Measurements from ENCODE around the gene RASSF1. TPM values are rescaled to one million over a fixed set of nuclear protein-coding genes. Genes with fewer than 3 reads are reported as not detected.
A peak's percentile ranks its signal among the peaks of the same experiment; 100 is the strongest.
"Not testable (repeated sequence)": the region's sequence is repeated elsewhere in the genome, so short reads cannot be mapped to it uniquely, and the experiment has no call there.

RASSF1 gene
- polyA plus RNA-seq, 4 donors, result 16.7 to 22.7 (median 21.2) TPM

GRCh38 chr3:50325497-50326181 lies 15.0 kb downstream of the RASSF1 start:
- DNase-seq (ENCODE audit: low read depth in 4 of 4, low spot score in 2 of 4), result no peak

- no peak for DNase-seq (ENCODE audit: low read depth in 4 of 4, low spot score in 2 of 4)
Measured at GRCh38 chr3:50325113-50325480, 15.5 kb downstream of the RASSF1 start.

DNA sequence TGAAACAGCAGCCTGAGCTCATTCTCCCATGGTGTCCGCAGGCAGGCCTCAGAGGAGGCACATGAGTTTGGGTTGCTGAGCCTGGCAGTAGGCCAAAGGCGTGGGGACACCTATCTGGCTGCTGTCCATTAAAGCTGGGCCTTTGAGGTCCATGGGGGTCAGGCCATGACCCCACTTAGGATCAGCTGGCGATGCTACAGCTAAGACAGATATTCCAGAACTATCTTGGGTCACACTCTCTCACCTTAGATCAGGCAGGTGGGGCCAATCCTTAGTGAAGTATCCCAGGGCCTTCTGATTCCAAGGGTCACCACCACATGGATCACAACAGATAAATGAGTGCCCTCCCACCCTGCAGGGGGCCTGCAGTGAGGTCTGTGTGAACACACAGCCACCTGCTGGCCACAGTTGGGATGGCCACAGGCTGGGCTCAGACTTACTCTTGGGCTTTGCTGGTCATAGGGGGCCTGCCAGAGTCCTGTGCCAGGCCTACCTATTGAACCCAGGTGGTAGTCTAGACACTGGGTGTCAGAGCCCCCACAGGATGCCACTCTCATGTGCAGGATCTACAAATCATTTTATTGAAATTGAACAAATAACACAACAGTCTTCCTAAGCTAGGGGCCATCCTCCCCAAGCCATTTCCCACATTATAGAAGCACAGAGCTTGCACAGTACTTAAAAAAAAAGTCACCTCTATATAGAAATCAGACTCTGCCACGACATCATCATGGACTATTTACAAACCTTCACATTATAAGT lies 16.1 kb downstream of the RASSF1 start:
- no peak for DNase-seq (ENCODE audit: low read depth in 4 of 4, low spot score in 2 of 4)

DNA sequence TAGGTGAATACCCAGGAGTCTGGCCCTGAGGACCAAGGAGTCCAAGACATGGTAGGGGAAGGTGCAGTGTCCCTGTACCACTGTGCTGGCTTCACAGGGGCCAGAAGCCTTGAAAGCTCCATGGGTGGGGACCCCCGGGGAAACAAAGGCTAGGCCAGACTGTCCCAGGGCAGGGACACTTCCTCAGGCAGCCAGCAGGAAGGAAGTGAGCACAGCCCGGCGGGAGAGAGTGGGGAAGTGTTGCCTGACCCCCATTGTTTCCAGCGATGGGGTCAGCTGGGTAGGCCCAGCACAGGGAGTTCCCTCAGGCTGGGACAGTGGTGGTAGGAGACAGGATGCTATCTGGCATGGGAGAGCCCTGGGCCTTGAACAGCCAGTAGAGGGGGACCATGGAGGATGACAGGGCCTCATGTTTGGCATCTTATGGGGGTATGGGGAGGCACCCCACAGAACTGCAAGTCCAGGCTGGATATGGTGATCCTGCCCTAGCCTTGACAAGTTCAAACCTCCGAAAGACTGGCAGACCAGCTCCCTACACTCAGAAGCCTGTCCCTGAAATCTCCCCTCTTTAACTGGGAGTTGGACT lies 16.9 kb downstream of the RASSF1 start:
- DNase-seq (ENCODE audit: low read depth in 4 of 4, low spot score in 2 of 4), result no peak

DNA sequence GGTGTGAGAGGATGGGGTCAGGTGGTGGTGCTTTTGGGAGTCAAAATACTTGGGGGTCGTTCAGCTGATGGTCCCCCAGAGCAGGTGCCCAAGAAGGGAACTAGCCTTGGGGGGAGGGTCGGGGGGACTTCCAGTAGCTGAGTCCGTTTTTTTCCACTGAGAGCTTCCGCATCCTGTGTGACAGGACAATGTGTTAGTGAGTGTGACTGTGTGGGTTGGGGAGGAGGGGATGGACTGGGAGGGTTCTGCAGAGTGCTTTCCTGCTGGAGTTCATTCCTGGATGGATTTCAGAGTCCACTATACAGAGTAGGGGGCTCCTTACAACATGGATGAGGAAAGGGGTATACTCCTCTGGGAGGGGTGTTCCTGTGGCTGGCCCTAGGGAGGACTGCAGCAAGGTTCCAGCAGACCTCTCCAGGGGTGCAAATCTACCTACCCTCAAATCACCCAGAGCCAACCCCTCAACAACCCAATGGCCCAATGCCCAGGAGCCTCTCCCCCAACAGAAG lies 17.5 kb downstream of the RASSF1 start:
- DNase-seq (ENCODE audit: low read depth in 4 of 4, low spot score in 2 of 4), result no peak

DNA sequence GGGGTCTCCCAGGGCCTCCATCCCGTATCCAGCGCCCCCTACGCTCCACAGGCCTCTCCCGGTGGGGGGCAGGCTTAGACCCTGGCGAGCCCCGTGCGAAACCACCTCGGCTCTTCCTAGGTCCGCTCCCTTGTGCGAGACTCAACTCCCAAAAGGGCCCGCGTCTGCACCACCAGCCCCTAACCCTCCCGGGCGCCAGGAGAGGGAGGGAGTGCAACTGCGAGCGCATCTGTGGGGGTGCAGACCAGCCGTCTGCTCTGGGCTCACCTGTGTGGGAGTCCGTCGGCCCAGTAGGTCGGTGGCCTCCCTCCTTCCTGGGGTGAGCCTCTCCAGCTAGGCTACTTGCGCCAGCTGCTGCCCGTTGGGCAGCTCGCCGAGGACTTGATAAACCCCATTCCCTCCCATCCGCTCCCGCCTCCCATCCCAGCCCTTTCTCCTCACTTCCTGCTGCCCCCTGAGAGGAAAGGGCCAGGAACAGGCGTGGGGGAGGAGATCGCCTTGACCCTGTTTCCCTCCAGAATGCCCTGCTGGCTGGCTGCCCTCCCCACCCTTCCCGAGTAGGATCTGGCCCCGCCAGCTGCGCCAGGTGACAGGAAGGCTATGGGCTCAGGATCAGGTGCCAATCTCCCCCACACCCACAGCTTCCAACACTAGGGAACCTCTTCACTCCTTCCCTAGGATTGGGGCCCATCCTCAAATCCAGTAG lies 18.1 kb downstream of the RASSF1 start, which contains the start of gene HYAL2:
Gene HYAL2, minus strand, starts transcription at position 360 of the 706 bp plus-strand sequence. CDS start 2,256 bp downstream, outside the sequence.
- DNase-seq (ENCODE audit: low read depth in 4 of 4, low spot score in 2 of 4), result no peak

- no peak for DNase-seq (ENCODE audit: low read depth in 4 of 4, low spot score in 2 of 4)
Measured at GRCh38 chr3:50322115-50322385, 18.6 kb downstream of the RASSF1 start.

DNA sequence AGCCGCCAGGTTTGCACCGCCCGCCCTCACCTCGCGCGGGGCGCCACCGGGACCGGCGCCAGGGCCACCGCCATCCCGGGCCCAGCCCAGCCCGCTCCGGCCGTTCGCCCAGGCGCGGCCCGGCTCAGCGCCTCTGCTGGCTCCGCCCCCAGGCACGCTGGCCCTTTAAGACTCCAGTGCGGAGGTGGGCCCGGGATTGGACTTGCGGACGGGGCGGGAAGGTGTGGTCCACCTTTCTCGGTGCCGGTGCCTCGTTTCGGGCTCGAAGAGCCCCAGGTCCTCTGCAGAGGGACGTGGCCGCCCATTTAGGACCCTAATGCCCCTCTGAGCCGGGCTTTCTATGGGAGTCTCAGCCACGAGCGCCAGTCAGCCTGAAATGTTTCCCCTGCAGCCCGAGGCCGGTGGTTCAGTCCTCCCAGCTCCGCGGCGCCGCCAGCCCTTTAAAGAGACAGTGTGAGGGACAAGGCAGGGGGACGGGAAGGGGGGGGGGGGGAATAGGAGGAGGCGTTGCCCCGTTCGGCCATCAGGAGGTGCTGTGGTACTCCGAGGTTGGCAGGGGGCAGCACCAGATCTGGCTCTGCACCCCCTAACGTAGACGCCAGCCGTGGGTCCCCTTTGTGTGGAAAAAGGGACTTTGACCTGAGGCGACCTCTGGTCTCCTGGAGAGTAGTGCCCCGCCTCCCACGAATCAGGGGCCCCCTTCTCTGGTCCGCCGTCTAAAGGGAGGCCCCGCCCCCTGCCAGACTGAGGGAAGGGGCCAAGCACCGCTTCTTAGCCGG lies 19.1 kb downstream of the RASSF1 start:
- DNase-seq (ENCODE audit: low read depth in 4 of 4, low spot score in 2 of 4), result peak; percentile 81 to 90 (median 86)

GRCh38 chr3:50320853-50321335 lies 19.7 kb downstream of the RASSF1 start:
- no peak for DNase-seq (ENCODE audit: low read depth in 4 of 4, low spot score in 2 of 4)

GRCh38 chr3:50319894-50320625 lies 20.6 kb downstream of the RASSF1 start:
- DNase-seq (ENCODE audit: low read depth in 4 of 4, low spot score in 2 of 4), result no peak

DNA sequence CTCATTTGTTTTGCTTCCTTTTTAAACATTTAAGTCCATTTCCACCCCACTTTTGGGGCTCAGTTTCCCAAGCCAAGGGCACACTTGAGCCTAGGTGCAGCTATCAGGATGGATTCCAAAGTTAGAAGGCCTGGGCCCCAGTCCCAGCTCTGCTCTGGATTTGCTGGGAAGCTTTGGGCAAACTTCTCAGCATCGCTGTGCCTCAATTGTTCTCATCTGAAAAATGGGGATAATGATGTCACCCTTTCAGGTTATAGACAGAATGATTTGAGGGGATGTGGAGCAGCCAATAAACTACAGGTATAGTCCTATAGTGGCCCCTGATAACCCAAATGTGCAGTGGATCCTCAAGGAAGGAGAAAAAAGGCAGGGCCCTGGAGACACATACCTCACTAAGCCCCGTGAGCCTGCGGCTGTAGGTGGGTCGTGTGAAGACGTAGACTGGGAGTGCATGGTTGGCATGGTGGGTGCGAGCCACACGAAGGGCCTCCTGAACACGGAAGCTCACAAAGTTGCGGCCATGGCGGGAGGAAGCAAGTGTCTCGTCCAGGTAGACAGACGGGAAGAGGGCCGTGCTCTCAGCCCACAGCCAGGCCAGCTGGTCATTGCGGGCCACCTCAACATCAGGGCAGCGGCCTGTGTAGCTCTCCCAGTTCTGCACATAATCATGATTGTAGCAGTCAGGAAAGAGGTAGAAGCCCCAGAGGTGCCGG lies 21.3 kb downstream of the RASSF1 start:
- no peak for DNase-seq (ENCODE audit: low read depth in 4 of 4, low spot score in 2 of 4)

- no peak for DNase-seq (ENCODE audit: low read depth in 4 of 4, low spot score in 2 of 4)
Measured at GRCh38 chr3:50318615-50319014, 22.0 kb downstream of the RASSF1 start.

- no peak for DNase-seq (ENCODE audit: low read depth in 4 of 4, low spot score in 2 of 4)
Measured at GRCh38 chr3:50318163-50318562, 22.5 kb downstream of the RASSF1 start.

DNA sequence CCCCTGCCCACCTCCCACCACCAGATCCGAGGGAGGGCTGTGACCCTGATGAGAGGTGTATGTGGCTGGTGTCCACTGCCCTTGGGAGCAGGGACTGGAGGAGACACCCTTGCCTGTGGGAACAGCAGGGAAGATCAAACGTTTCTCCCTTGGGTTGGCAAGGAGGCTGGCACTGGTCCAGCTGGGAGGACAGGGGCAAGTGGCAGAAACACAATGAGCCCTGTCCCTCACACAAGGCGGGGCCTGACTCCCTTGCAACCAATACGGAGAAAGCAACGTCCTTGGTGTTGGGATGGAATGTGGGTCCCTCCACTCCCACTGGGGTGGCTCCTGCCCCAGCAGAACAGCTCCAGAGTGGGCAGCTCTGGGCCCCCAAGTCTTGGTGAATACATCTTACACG lies 23.3 kb downstream of the RASSF1 start:
- DNase-seq (ENCODE audit: low read depth in 4 of 4, low spot score in 2 of 4), result no peak

DNA sequence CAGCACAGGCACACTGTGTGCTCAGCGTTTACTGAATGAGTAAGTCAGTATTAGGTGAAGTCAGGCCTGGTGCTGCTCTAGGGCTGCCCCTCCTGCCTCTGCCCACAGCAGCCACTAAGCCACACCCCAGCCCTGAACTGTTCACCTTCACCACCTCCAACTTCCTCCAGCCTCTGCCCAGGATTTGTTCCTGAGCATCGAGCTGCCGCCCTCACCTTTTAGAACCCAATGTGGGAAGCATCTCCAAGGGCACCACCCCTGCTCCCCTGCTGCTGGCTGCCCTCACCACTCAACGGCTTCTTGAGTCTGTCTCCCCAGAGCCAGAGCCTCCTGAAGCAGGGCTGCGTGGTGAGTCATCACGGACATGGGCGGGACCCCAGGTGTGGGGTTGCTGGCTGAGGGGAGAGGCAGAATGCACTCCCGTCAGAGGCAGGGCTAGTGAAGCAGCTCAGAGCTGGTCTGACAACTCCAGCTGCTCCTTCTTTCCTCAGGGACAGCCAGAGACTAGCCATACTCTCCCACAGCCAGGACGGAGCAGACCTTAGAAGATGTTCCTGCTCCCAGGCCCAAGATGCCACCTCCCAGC lies 23.9 kb downstream of the RASSF1 start:
- no peak for DNase-seq (ENCODE audit: low read depth in 4 of 4, low spot score in 2 of 4)

- DNase-seq (ENCODE audit: low read depth in 4 of 4, low spot score in 2 of 4), result no peak
Measured at GRCh38 chr3:50314816-50315215, 25.8 kb downstream of the RASSF1 start.

- no peak for DNase-seq (ENCODE audit: low read depth in 4 of 4, low spot score in 2 of 4)
Measured at GRCh38 chr3:50314342-50314741, 26.3 kb downstream of the RASSF1 start.

DNA sequence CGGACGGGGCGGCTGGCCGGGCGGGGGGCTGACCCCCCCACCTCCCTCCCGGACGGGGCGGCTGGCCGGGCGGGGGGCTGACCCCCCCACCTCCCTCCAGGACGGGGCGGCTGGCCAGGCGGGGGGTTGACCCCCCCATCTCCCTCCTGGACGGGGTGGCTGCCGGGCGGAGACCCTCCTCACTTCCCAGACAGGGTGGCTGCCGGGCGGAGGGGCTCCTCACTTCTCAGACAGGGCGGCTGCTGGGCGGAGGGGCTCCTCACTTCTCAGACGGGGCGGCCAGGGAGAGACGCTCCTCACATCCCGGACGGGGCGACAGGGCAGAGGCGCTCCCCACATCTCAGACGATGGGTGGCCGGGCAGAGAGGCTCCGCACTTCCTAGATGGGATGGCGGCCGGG lies 28.6 kb downstream of the RASSF1 start:
- DNase-seq (ENCODE audit: low read depth in 4 of 4, low spot score in 2 of 4), result not testable (repeated sequence)

DNA sequence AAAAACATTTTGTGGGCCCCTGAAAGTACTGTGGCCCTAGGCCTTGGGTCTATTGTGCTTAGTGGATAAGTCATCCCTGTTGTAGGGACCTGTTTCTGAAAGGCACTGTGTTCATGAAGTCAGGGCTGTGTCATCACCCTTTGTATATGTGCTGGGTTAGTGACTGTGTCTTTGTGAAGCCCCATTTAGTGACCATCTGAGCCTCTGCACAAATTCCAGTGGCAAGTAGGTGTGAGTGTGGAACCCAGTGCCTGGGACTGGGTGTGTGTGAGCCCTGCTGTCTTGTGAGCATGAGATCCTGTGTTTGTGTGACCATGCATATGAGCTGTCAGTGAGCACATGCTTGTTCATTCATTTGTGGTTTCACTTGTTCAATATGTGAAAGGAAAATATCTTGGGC lies 36.0 kb downstream of the RASSF1 start:
- no peak for DNase-seq (ENCODE audit: low read depth in 4 of 4, low spot score in 2 of 4)
